ENCODE results near the gene GID8.

GRCh38 chr20:62890444-62890843, 47.5 kb upstream of the GID8 start:
- no peak for TF ChIP-seq CTCF (IDR thresholded peaks at IDR 0.05)
- TF ChIP-seq POLR2A (IDR thresholded peaks at IDR 0.05), result no peak

All from adrenal gland (tissue), 5 donors.